OCI-LY7 (cell line): Measurements from ENCODE around the gene SPTB. TPM values are rescaled to one million over a fixed set of nuclear protein-coding genes. Genes with fewer than 3 reads are reported as not detected.

Experiments used
- BruUV-seq: library from RNA; stranded (reverse); fragments of 400-500 nt; replicated peaks from 2 replicates; lab custom pipeline; 2021; lab: Mats Ljungman, UMichigan
- CTCF ChIA-PET: fragments of 300-600 bp; sonication (Branson Sonifier 250); formaldehyde crosslinking; loops from one replicate; lab custom pipeline; 2022; ENCODE audit warnings: antibody characterized with exemption; ENCODE audit not compliant: unreplicated experiment; lab: Charles Lee
- POLR2A ChIA-PET: fragments of 300-600 bp; sonication (Branson Sonifier 250); formaldehyde crosslinking; loops from one replicate; lab custom pipeline; 2022; ENCODE audit warnings: antibody characterized with exemption; lab: Charles Lee
- DNase-seq: peaks from one replicate; pipeline ENCODE4 v3.0.0-alpha.2; 2015; ENCODE audit warnings: low spot score
- H2AFZ ChIP-seq: fragments of 200-600 bp; sonication (generic), shearing (Covaris generic); 2 replicates; pipeline ENCODE4 v1.6.1; 2014; ENCODE audit warnings: mild to moderate bottlenecking, antibody characterized with exemption, low read length, moderate library complexity
- H3K27ac ChIP-seq: fragments of 200-600 bp; sonication (generic); 2 replicates; pipeline ENCODE4 v1.5.1; 2014; ENCODE audit warnings: mixed run types, low read depth, mild to moderate bottlenecking, moderate library complexity, low read length, inconsistent platforms; ENCODE audit not compliant: poor library complexity, severe bottlenecking
- H3K36me3 ChIP-seq: fragments of 200-600 bp; sonication (generic); 2 replicates; pipeline ENCODE4 v1.6.1; 2014; ENCODE audit warnings: mild to moderate bottlenecking, antibody characterized with exemption, low read length, moderate library complexity, mixed read lengths; ENCODE audit not compliant: insufficient read depth
- H3K4me1 ChIP-seq: fragments of 200-600 bp; sonication (generic); 2 replicates; pipeline ENCODE4 v1.5.1; 2014; ENCODE audit warnings: mild to moderate bottlenecking, low read length; ENCODE audit not compliant: insufficient read depth, poor library complexity, severe bottlenecking
- H3K4me2 ChIP-seq: fragments of 200-600 bp; sonication (generic); 2 replicates; pipeline ENCODE4 v1.6.1; 2014; ENCODE audit warnings: mild to moderate bottlenecking, low read length
- H3K4me3 ChIP-seq: fragments of 200-600 bp; sonication (generic); 2 replicates; pipeline ENCODE4 v1.5.1; 2014; ENCODE audit warnings: mild to moderate bottlenecking, low read depth, low read length; ENCODE audit not compliant: poor library complexity, severe bottlenecking
- H3K79me2 ChIP-seq: fragments of 200-600 bp; sonication (generic); 2 replicates; pipeline ENCODE4 v1.6.1; 2016; ENCODE audit warnings: low read depth, mild to moderate bottlenecking, low read length, moderate library complexity, mixed read lengths; ENCODE audit not compliant: insufficient read depth
- H3K9me2 ChIP-seq: fragments of 200-600 bp; sonication (generic); 2 replicates; pipeline ENCODE4 v1.6.1; 2016; ENCODE audit warnings: mild to moderate bottlenecking, low read length, mixed read lengths; ENCODE audit not compliant: insufficient read depth
- H3K9me3 ChIP-seq: fragments of 200-600 bp; sonication (generic); 2 replicates; pipeline ENCODE4 v1.6.1; 2014; ENCODE audit warnings: mild to moderate bottlenecking, mixed run types, low read length, mixed read lengths
- H4K20me1 ChIP-seq: fragments of 200-600 bp; sonication (generic); 2 replicates; pipeline ENCODE4 v1.6.1; 2014; ENCODE audit warnings: mild to moderate bottlenecking, antibody characterized with exemption, low read length, moderate library complexity, mixed read lengths; ENCODE audit not compliant: insufficient read depth
- EZH2phosphoT487 ChIP-seq: fragments of 200-600 bp; sonication (generic); IDR thresholded peaks from 2 replicates; pipeline ENCODE4 v1.6.1; 2018; ENCODE audit warnings: low read depth, borderline replicate concordance, mild to moderate bottlenecking, mixed run types, antibody characterized with exemption, low read length, moderate library complexity, mixed read lengths
- intact Hi-C: fragments of 100-400 bp; cut with micrococcal nuclease; formaldehyde crosslinking; loops from one replicate; pipeline ENCODE4 v1.10.0; 2022; ENCODE audit not compliant: unreplicated experiment
- total RNA-seq, 2 experiments: library from RNA; depleted of rRNA in 1 of 2; stranded (reverse); fragments of >200 nt in 1 of 2; shearing (Covaris generic) in 1 of 2; gene quantifications; 2 replicates each; pipeline ENCODE4 v1.2.3, GENCODE V29; 2014 to 2022
- TF ChIP-seq, protein P1 (sequence below): fragments of 200-600 bp; sonication (generic); conservative IDR thresholded peaks from 2 replicates; pipeline ENCODE4 v1.5.1; 2014; ENCODE audit warnings: mild to moderate bottlenecking, antibody characterized with exemption, low read length, moderate library complexity, mixed read lengths

The SPTB gene
- total RNA-seq, 2 experiments from 2014 or later: not detected

DNA sequence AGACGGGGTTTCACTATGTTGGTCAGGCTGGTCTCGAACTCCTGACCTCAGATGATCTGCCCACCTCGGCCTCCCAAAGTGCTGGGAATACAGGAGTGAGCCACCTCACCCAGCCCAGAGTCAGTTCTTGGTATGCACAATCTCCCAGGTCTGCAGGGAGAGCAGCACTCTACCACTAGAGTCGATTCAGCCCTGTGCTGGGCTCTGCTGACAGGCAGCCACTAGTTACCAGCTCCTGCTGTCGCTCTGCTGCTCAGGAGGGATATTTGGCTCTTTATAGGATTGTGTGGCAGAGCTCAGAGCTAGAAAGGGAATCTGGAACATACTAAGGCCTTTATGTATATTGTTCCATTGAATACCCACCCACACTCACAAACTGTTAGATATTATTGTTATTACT lies 44.3 kb downstream of the SPTB start:
- no TSS peak for BruUV-seq
- Histone ChIP-seq H3K4me1 (no peaks in the 10 kb centered on the region), H3K4me3 (no peak overlapping the region), H3K27ac (no peak overlapping the region), H3K79me2 (no peaks in the 10 kb centered on the region), H4K20me1 (no peaks in the 10 kb centered on the region), H3K4me2 (no peak overlapping the region), H3K36me3 (no peaks in the 10 kb centered on the region), H2AFZ (no peak overlapping the region), H3K9me3 (no peaks in the 10 kb centered on the region), H3K9me2 (no peaks in the 10 kb centered on the region)
- intact Hi-C loops: no loop called here
- no peak for DNase-seq
- ChIA-PET CTCF (no interaction called here), POLR2A (interaction anchor here (0.6 kb wide), 2 partner anchors 94 to 153 kb away, joined by 5 read pairs; no protein-coding TSS in a partner anchor)
- TF ChIP-seq EZH2phosphoT487: no peak
- TF ChIP-seq, protein P1, sequence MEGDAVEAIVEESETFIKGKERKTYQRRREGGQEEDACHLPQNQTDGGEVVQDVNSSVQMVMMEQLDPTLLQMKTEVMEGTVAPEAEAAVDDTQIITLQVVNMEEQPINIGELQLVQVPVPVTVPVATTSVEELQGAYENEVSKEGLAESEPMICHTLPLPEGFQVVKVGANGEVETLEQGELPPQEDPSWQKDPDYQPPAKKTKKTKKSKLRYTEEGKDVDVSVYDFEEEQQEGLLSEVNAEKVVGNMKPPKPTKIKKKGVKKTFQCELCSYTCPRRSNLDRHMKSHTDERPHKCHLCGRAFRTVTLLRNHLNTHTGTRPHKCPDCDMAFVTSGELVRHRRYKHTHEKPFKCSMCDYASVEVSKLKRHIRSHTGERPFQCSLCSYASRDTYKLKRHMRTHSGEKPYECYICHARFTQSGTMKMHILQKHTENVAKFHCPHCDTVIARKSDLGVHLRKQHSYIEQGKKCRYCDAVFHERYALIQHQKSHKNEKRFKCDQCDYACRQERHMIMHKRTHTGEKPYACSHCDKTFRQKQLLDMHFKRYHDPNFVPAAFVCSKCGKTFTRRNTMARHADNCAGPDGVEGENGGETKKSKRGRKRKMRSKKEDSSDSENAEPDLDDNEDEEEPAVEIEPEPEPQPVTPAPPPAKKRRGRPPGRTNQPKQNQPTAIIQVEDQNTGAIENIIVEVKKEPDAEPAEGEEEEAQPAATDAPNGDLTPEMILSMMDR: no peak

DNA sequence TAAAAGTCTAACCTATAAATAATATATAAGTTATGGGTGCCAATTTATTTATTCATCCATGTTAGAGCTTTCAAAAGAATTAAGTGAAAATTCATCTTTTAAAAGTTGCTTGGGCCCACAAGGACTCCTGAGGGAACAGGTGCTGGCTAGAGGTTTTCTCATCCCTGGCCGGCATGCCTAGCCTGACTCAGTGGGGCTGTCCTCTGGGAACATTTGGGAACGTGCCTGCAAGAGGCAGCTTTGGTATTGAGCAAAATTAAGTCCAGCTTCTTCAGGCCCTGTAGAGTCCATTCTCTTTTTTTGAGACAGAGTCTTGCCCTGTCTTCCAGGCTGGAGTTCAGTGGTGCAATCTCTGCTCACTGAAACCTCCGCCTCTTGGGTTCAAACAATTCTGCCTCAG lies 44.7 kb downstream of the SPTB start:
- DNase-seq: no peak

DNA sequence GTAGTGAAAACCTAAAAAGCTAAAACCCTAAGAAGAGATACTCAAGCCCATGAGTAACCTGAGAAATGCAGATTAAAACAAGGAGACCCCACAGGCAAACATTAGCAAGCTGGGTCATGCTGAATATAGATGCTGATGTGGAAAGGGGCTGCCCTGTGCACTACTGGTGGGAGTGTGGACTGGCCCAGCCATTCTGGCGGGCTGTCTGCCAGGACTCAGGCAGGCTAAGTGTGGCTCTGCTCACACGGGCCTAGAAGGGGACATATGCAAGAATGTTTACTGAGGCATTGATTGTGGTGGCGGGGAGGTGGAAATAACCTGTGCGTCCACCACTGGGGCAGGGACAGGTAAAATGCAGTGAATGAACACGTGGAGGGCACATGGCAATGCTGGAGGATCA lies 48.3 kb downstream of the SPTB start:
- POLR2A ChIA-PET: interaction anchor here (1.1 to 1.5 kb wide), 2 partner anchors 40 to 62 kb away, joined by 3 to 5 read pairs; no protein-coding TSS in a partner anchor

More for the DNA sequence above, 44.7 kb downstream of the SPTB start:
- H3K27ac ChIP-seq: no peak overlapping the region
- no peaks in the 10 kb centered on the region for H3K4me1 ChIP-seq
- H3K9me3 ChIP-seq: no peaks in the 10 kb centered on the region
- H3K4me2 ChIP-seq: no peak overlapping the region
- BruUV-seq: no TSS peak
- H3K79me2 ChIP-seq: no peaks in the 10 kb centered on the region
- no peak overlapping the region for H3K4me3 ChIP-seq
- ChIA-PET POLR2A (interaction anchor here (0.6 kb wide), 1 partner anchor 154 kb away, joined by 5 read pairs; no protein-coding TSS in a partner anchor), CTCF (no interaction called here)
- H3K36me3 ChIP-seq: no peaks in the 10 kb centered on the region
- no peak overlapping the region for H2AFZ ChIP-seq
- H3K9me2 ChIP-seq: no peaks in the 10 kb centered on the region
- H4K20me1 ChIP-seq: no peaks in the 10 kb centered on the region
- TF ChIP-seq, protein P1: no peak
- TF ChIP-seq EZH2phosphoT487: no peak
- intact Hi-C loops: no loop called here

More for the DNA sequence above, 48.3 kb downstream of the SPTB start:
- Histone ChIP-seq H2AFZ (no peak overlapping the region), H3K9me3 (no peaks in the 10 kb centered on the region), H3K4me1 (no peaks in the 10 kb centered on the region), H3K79me2 (no peaks in the 10 kb centered on the region), H3K9me2 (no peaks in the 10 kb centered on the region), H3K27ac (no peak overlapping the region), H3K36me3 (no peaks in the 10 kb centered on the region), H4K20me1 (no peaks in the 10 kb centered on the region), H3K4me3 (no peak overlapping the region), H3K4me2 (no peak overlapping the region)
- BruUV-seq: no TSS peak
- CTCF ChIA-PET: no interaction called here
- no peak for DNase-seq
- TF ChIP-seq EZH2phosphoT487: no peak
- TF ChIP-seq, protein P1: no peak
- intact Hi-C loops: no loop called here
